ENCODE results near the gene AMDHD2. TPM values are rescaled to one million over a fixed set of nuclear protein-coding genes. Genes with fewer than 3 reads are reported as not detected.

AMDHD2 gene
- total RNA-seq, 1 donor = 31.1 TPM

- H3K4me3 ChIP-seq (ENCODE audit: low read depth, low read length) = no peak overlapping the region
- no peak for DNase-seq (ENCODE audit: low read depth)
- TF ChIP-seq CTCF (IDR thresholded peaks at IDR 0.05; ENCODE audit: insufficient read depth, low read depth, low read length) = no peak
These were observed 11.3 kb upstream of the AMDHD2 start for GRCh38 chr16:2508722-2509400.

- no peak for TF ChIP-seq CTCF (IDR thresholded peaks at IDR 0.05; ENCODE audit: insufficient read depth, low read depth, low read length)
- H3K4me3 ChIP-seq (ENCODE audit: low read depth, low read length) = peak overlapping the region; percentile 30
- peak; percentile 86 for DNase-seq (ENCODE audit: low read depth)
These were observed 8.9 kb upstream of the AMDHD2 start for GRCh38 chr16:2511128-2511800.

GRCh38 chr16:2511996-2512734 is 8.0 kb upstream of the AMDHD2 start:
- DNase-seq (ENCODE audit: low read depth) = no peak
- H3K4me3 ChIP-seq (ENCODE audit: low read depth, low read length) = no peak overlapping the region

GRCh38 chr16:2512735-2513404 is 7.3 kb upstream of the AMDHD2 start:
- peak overlapping the region; percentile 96 for H3K4me3 ChIP-seq (ENCODE audit: low read depth, low read length)
- TF ChIP-seq CTCF (IDR thresholded peaks at IDR 0.05; ENCODE audit: insufficient read depth, low read depth, low read length) = no peak
- DNase-seq (ENCODE audit: low read depth) = no peak

More at GRCh38 chr16:2511996-2512734, 8.0 kb upstream of the AMDHD2 start:
- no peak for TF ChIP-seq CTCF (IDR thresholded peaks at IDR 0.05; ENCODE audit: insufficient read depth, low read depth, low read length)

GRCh38 chr16:2513405-2514332 is 6.5 kb upstream of the AMDHD2 start, which contains the start of gene ATP6V0C:
ATP6V0C (plus strand) TSS chr16:2513952; CDS start chr16:2514104, 152 bp downstream.
- peak within 1 kb of the TSS; percentile 96 for H3K4me3 ChIP-seq (ENCODE audit: low read depth, low read length)
- TF ChIP-seq CTCF (IDR thresholded peaks at IDR 0.05; ENCODE audit: insufficient read depth, low read depth, low read length) = no peak
- peak; percentile 88 for DNase-seq (ENCODE audit: low read depth)
